ENCODE results near the gene PHACTR4. TPM values are rescaled to one million over a fixed set of nuclear protein-coding genes. Genes with fewer than 3 reads are reported as not detected.

The PHACTR4 gene
- total and polyA plus RNA-seq, 10 of the 15 experiments (the other 5 are each of a cell fraction or from before 2014, with no cell fraction given): 8.9 to 34.2 (median 12.5) TPM

GRCh38 chr1:28428990-28429520 lies 59.5 kb downstream of the PHACTR4 start:
- intact Hi-C loops (cut with micrococcal nuclease; ENCODE audit: unreplicated experiment) (no loop called here), in situ Hi-C loops (cut with MboI) (no loop called here)
- SMC1A ChIA-PET (ENCODE audit: uncharacterized antibody, unreplicated experiment): interaction anchor here (0.5 to 2.0 kb wide), 10 partner anchors 8 to 180 kb away, joined by 3 to 5 read pairs (median 4); no protein-coding TSS in a partner anchor
- H3K4me1 ChIP-seq (ENCODE audit: control insufficient read depth, insufficient read depth, low read length): peaks cover 8% of the 10 kb centered on the region
- no peaks in the 10 kb centered on the region for H4K20me1 ChIP-seq (ENCODE audit: control insufficient read depth, insufficient read depth)
- no peak for TF ChIP-seq PAX8 (IDR thresholded peaks at IDR 0.05)
- H2AFZ ChIP-seq (ENCODE audit: control insufficient read depth, low read depth, low read length): no peak overlapping the region
- H3K9me3 ChIP-seq (replicated peaks; ENCODE audit: control insufficient read depth, insufficient read depth, low read length): no peaks in the 10 kb centered on the region
- CTCF ChIA-PET: interaction anchor here (1.0 to 2.9 kb wide), 7 partner anchors 9 to 180 kb away, joined by 3 to 11 read pairs (median 5); no protein-coding TSS in a partner anchor
- RAD21 ChIA-PET (ENCODE audit: unreplicated experiment): interaction anchor here (0.8 kb wide), 1 partner anchor 180 kb away, joined by 3 read pairs; no protein-coding TSS in a partner anchor
- DNase-seq (ENCODE audit: low read depth, low spot score) (no peak), ATAC-seq (no peak), FAIRE-seq (no peak)
- 93% methylated on average over 6 of the region's 6 CpGs for WGBS (ENCODE audit: insufficient coverage, insufficient replicate concordance, low lambda C conversion rate, missing lambda C conversion rate)
- no peak overlapping the region for H3K27ac ChIP-seq (ENCODE audit: control insufficient read depth, insufficient read depth)
- H3K4me3 ChIP-seq: no peak overlapping the region
- no peak overlapping the region for H3K9ac ChIP-seq (ENCODE audit: control insufficient read depth, insufficient read depth, low read length)
- POLR2A ChIA-PET: interaction anchor here (0.5 to 1.2 kb wide), 3 partner anchors 62 to 153 kb away, joined by 3 to 8 read pairs (median 5); no protein-coding TSS in a partner anchor
- no TSS peak for BruUV-seq (replicated peaks)
- H3K36me3 ChIP-seq (ENCODE audit: control insufficient read depth in 2 of 2, insufficient read depth in 2 of 2, low read length in 1 of 2): no peaks in the 10 kb centered on the region
- H3K4me2 ChIP-seq (ENCODE audit: control insufficient read depth, insufficient read depth): no peak overlapping the region
- no peaks in the 10 kb centered on the region for H3K79me2 ChIP-seq (ENCODE audit: control insufficient read depth, insufficient read depth, low read length)
- H3K27me3 ChIP-seq (replicated peaks in 1 of 2; ENCODE audit: control insufficient read depth in 2 of 2, insufficient read depth in 2 of 2, low read length in 1 of 2): no peaks in the 10 kb centered on the region

- intact Hi-C loops (cut with micrococcal nuclease; ENCODE audit: unreplicated experiment): no loop called here
- ChIA-PET POLR2A (interaction anchor here (0.6 to 3.2 kb wide), 6 partner anchors 14 to 198 kb away, joined by 3 to 12 read pairs (median 4); no protein-coding TSS in a partner anchor), CTCF (interaction anchor here (0.6 to 1.6 kb wide), 14 partner anchors 8 to 188 kb away, joined by 3 to 8 read pairs (median 4); no protein-coding TSS in a partner anchor), SMC1A (ENCODE audit: uncharacterized antibody, unreplicated experiment) (interaction anchor here (0.6 to 2.1 kb wide), 11 partner anchors 13 to 345 kb away, joined by 3 to 13 read pairs (median 4); no protein-coding TSS in a partner anchor), RAD21 (ENCODE audit: unreplicated experiment) (interaction anchor here (0.6 to 1.0 kb wide), 3 partner anchors 11 to 95 kb away, joined by 3 to 4 read pairs (median 3); no protein-coding TSS in a partner anchor)
- ATAC-seq (peak; percentile 55), FAIRE-seq (no peak), DNase-seq (ENCODE audit: low read depth, low spot score) (no peak)
- Histone ChIP-seq H3K36me3 (ENCODE audit: control insufficient read depth in 2 of 2, insufficient read depth in 2 of 2, low read length in 1 of 2) (no peaks in the 10 kb centered on the region), H3K4me1 (ENCODE audit: control insufficient read depth, insufficient read depth, low read length) (peaks cover 6% of the 10 kb centered on the region), H3K9me3 (replicated peaks; ENCODE audit: control insufficient read depth, insufficient read depth, low read length) (no peaks in the 10 kb centered on the region), H2AFZ (ENCODE audit: control insufficient read depth, low read depth, low read length) (no peak overlapping the region), H3K4me2 (ENCODE audit: control insufficient read depth, insufficient read depth) (no peak overlapping the region), H3K9ac (ENCODE audit: control insufficient read depth, insufficient read depth, low read length) (no peak overlapping the region), H3K27me3 (replicated peaks in 1 of 2; ENCODE audit: control insufficient read depth in 2 of 2, insufficient read depth in 2 of 2, low read length in 1 of 2) (no peaks in the 10 kb centered on the region), H3K79me2 (ENCODE audit: control insufficient read depth, insufficient read depth, low read length) (peaks cover 8% of the 10 kb centered on the region), H4K20me1 (ENCODE audit: control insufficient read depth, insufficient read depth) (no peaks in the 10 kb centered on the region), H3K4me3 (no peak overlapping the region), H3K27ac (ENCODE audit: control insufficient read depth, insufficient read depth) (no peak overlapping the region)
- no TSS peak for BruUV-seq (replicated peaks)
- WGBS (ENCODE audit: insufficient coverage, insufficient replicate concordance, low lambda C conversion rate, missing lambda C conversion rate): 72% methylated on average over 2 of the region's 2 CpGs
- no peak for TF ChIP-seq ATF2 (IDR thresholded peaks at IDR 0.05; ENCODE audit: low read length)
- no peak for TF ChIP-seq SREBF2 (IDR thresholded peaks at IDR 0.05; ENCODE audit: low read length)
- 0 out of 6 replicates have a peak, but pooled peaks of 1 of the 3 experiments have one; percentile 3 for TF ChIP-seq CTCF (IDR thresholded peaks at IDR 0.05 in 2 of 3, conservative IDR thresholded peaks at IDR 0.05 in 1 of 3; ENCODE audit: control insufficient read depth in 2 of 3, extremely low read depth in 1 of 3, insufficient read depth in 1 of 3, low read depth in 3 of 3, low read length in 3 of 3)
- in situ Hi-C loops (cut with MboI): no loop called here
Observed at GRCh38 chr1:28436211-28436769, 66.8 kb downstream of the PHACTR4 start.
